SK-N-MC (cell line): ENCODE measurements around the gene AATF.
A peak's percentile ranks its signal among the peaks of the same experiment; 100 is the strongest.

Source experiments
- DNase-seq: peaks from one replicate; pipeline ENCODE4 v3.0.0-alpha.2; 2011; ENCODE audit warnings: low read depth, low spot score
- H3K27ac ChIP-seq: fragments of 200-600 bp; sonication (generic); 2 replicates; pipeline ENCODE4 v1.5.1; 2016; ENCODE audit warnings: mixed run types
- H3K36me3 ChIP-seq: fragments of 200-600 bp; sonication (generic); 2 replicates; pipeline ENCODE4 v1.6.1; 2017; ENCODE audit warnings: antibody characterized with exemption, low read length, mixed read lengths; ENCODE audit not compliant: insufficient read depth
- H3K4me3 ChIP-seq: fragments of 200-600 bp; sonication (generic); 2 replicates; pipeline ENCODE4 v1.5.1; 2016
- H3K9ac ChIP-seq: fragments of 200-600 bp; sonication (generic); 2 replicates; pipeline ENCODE4 v1.8.0; 2017; ENCODE audit warnings: mixed run types, mixed read lengths; ENCODE audit not compliant: insufficient read length
- H3K9me3 ChIP-seq: fragments of 200-600 bp; sonication (generic); 2 replicates; pipeline ENCODE4 v1.6.1; 2017; ENCODE audit warnings: low read depth, mild to moderate bottlenecking, antibody characterized with exemption, low read length, moderate library complexity, mixed read lengths
- EZH2 ChIP-seq: fragments of 200-600 bp; sonication (generic); IDR thresholded peaks from one replicate; pipeline ENCODE4 v1.6.1; 2017; ENCODE audit warnings: antibody characterized with exemption
- FOXP2 ChIP-seq: optimal IDR thresholded peaks from 2 replicates; pipeline ENCODE3; 2011; ENCODE audit warnings: mild to moderate bottlenecking, moderate library complexity; ENCODE audit not compliant: insufficient read depth; ENCODE audit errors: extremely low read length, control extremely low read depth
- POLR2AphosphoS5 ChIP-seq: IDR thresholded peaks from 2 replicates; pipeline ENCODE4 v1.6.1; 2012; ENCODE audit warnings: mild to moderate bottlenecking, low read depth, low read length, borderline replicate concordance

AATF gene

DNA sequence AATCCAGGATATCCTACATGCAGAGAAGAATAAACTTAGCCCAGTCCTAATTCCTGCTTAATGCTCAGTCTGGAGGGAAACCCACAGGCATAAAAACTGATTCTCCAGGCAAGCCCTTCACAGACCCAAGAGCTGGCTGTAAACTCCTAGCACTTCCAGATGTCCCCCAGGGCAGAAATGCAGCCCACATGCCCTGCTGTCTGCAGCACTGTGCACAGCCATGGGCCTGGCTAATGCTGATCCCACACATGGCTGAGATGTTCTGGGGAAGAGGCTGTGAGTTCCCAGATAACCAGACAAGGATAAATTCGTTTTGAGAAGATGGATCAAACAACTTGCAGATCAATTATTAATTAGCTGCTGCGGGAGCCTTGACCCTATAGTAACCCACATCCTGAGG is 148.4 kb downstream of the AATF start:
- TF ChIP-seq POLR2AphosphoS5 (no peak), FOXP2 (no peak)
- Histone ChIP-seq H3K9ac (no peak overlapping the region), H3K4me3 (no peak overlapping the region), H3K9me3 (no peaks in the 10 kb centered on the region), H3K36me3 (peaks cover 39% of the 10 kb centered on the region), H3K27ac (no peak overlapping the region)
- DNase-seq = no peak

DNA sequence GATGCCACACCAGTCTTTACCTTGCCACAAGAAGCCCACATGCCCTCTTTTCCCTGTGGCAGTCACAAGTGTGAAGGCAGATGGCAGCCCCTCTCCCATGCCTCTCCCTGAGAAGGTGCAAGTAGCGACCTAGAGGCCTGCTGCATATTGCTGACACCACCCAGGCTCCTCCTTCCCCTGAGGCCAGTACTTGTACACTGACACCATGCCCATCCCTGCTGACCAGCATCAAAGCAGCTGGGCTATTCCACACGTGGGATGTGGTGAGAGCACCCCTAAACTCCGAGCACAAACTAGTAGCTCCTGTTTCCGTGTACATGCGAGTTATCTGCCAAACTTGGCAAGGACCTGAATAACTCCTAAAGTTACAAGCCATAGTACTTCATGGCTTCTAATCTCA is 149.4 kb downstream of the AATF start:
- no peak overlapping the region for H3K9ac ChIP-seq
- H3K4me3 ChIP-seq = no peak overlapping the region
- peaks cover 39% of the 10 kb centered on the region for H3K36me3 ChIP-seq
- TF ChIP-seq FOXP2 (no peak), POLR2AphosphoS5 (no peak), EZH2 (no peak)
- no peak overlapping the region for H3K27ac ChIP-seq
- DNase-seq = no peak
- no peaks in the 10 kb centered on the region for H3K9me3 ChIP-seq

- H3K9me3 ChIP-seq = no peaks in the 10 kb centered on the region
- DNase-seq = no peak
- H3K36me3 ChIP-seq = peaks cover 36% of the 10 kb centered on the region
- H3K9ac ChIP-seq = no peak overlapping the region
- TF ChIP-seq FOXP2 (no peak), POLR2AphosphoS5 (no peak), EZH2 (no peak)
- no peak overlapping the region for H3K4me3 ChIP-seq
- H3K27ac ChIP-seq = no peak overlapping the region
Measured at GRCh38 chr17:37098910-37099664, 150.3 kb downstream of the AATF start.

- Histone ChIP-seq H3K4me3 (no peak overlapping the region), H3K9me3 (no peaks in the 10 kb centered on the region), H3K27ac (no peak overlapping the region), H3K36me3 (peaks cover 34% of the 10 kb centered on the region), H3K9ac (peak overlapping the region; percentile 42)
- TF ChIP-seq FOXP2 (no peak), EZH2 (no peak), POLR2AphosphoS5 (no peak)
- no peak for DNase-seq
Measured at GRCh38 chr17:37100231-37100630, 151.5 kb downstream of the AATF start.

DNA sequence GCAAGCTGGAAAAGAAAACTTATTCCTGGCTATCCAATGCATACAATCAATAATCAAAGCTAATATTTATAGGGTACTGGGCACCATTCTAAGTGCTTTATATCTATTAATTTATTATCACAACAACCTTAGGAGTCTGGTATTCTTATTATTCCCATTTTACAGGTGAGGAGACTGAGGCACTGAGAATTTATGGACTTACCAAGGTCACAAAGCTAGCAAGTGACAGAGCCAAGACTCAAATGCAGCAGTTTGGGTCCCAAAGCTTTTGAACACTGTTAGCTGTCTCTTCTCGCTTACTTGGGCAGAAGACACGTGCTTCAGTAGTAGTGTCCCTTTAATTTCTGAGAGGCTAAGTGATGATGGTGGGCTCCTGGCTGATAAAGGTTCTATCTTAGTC is 152.6 kb downstream of the AATF start:
- no peak overlapping the region for H3K27ac ChIP-seq
- no peak overlapping the region for H3K9ac ChIP-seq
- H3K9me3 ChIP-seq = no peaks in the 10 kb centered on the region
- no peak overlapping the region for H3K4me3 ChIP-seq
- peaks cover 24% of the 10 kb centered on the region for H3K36me3 ChIP-seq
- TF ChIP-seq FOXP2 = no peak
- TF ChIP-seq EZH2 = no peak
- no peak for TF ChIP-seq POLR2AphosphoS5
- no peak for DNase-seq

DNA sequence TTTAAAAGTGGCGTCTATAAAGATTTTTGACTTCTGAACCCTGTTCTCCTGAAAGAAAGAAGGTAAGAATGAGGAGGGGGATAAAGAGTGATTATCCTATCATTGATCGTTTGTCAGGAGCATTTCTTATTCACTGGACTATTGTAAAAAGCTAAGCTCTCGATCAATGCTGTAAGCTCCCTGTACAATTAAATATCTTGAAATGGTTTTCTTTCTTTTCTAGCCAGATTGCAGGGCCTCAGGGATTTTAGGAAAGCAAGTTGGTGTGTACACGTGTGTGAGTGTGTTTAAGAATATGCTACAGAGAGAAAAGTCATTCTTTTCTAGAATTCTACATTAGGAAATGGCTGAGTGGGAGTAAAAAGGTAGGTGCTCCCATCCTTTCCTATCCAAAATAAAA is 154.5 kb downstream of the AATF start:
- Histone ChIP-seq H3K36me3 (peaks cover 5% of the 10 kb centered on the region; the same call in 1 of the 2 replicates), H3K9me3 (no peaks in the 10 kb centered on the region), H3K4me3 (no peak overlapping the region), H3K27ac (no peak overlapping the region), H3K9ac (no peak overlapping the region)
- no peak for TF ChIP-seq FOXP2
- no peak for TF ChIP-seq POLR2AphosphoS5
- DNase-seq = no peak

DNA sequence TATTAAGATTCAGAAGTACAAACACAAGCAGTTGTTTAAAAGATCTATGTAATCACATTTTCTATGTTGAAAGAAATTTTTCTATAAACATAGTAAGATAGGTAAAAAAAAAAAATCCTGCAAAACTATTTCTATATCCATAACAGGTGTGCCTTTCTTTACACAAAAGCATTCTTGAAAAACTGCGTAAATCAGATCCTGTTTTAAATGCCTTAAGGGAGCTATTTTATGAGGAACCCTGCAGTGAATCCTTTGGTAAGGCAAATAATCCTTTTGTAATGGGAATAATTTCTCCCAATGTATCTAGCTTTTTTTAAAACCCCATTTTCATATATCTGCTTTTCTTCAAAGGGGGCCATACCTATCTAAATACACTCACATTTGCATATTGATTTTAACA is 157.3 kb downstream of the AATF start:
- H3K36me3 ChIP-seq = peaks cover 29% of the 10 kb centered on the region
- no peaks in the 10 kb centered on the region for H3K9me3 ChIP-seq
- H3K9ac ChIP-seq = no peak overlapping the region
- H3K4me3 ChIP-seq = no peak overlapping the region
- DNase-seq = peak; percentile 20
- H3K27ac ChIP-seq = no peak overlapping the region
- no peak for TF ChIP-seq EZH2
- TF ChIP-seq FOXP2 = no peak
- no peak for TF ChIP-seq POLR2AphosphoS5
